Peyer's patch (tissue), 4 donors: ENCODE data around the gene S100A2.

ENCODE experiments used
- POLR2A ChIP-seq, 2 donors: fragments of 450-650 bp; IDR thresholded peaks; one replicate each; pipeline ENCODE4 v1.5.1; 2017; ENCODE audit warnings: antibody characterized with exemption in 2 of 2, mild to moderate bottlenecking in 2 of 2, moderate library complexity in 2 of 2
- TF ChIP-seq, protein P1 (sequence below), 6 experiments: fragments of 450-650 bp in 4 of 6; fragments of 200-600 bp in 2 of 6; sonication (generic) in 1 of 6; IDR thresholded peaks; one replicate each; pipeline ENCODE4 v1.5.1; 2017 to 2019; ENCODE audit warnings: antibody characterized with exemption in 6 of 6, mild to moderate bottlenecking in 3 of 6, moderate library complexity in 1 of 6

DNA sequence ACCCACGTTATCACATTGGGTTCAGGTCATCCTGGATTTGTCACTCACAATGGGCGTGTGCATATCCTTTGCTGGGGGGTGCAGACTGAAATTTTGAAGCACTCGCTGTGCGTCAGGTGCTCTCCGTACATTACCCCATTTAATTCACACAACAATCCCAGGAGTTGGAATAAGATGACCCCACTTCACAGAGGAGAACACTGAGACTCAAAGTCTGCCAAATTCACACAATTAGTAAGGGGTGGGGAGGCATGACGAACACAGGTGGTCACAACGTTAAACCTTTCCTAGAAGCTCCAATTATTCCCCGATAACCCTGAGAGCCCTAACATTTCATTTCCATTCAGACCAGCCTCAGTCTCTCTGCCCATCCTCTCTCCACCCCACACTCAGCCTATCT lies 3.8 kb upstream of the S100A2 start:
- TF ChIP-seq, protein P1, sequence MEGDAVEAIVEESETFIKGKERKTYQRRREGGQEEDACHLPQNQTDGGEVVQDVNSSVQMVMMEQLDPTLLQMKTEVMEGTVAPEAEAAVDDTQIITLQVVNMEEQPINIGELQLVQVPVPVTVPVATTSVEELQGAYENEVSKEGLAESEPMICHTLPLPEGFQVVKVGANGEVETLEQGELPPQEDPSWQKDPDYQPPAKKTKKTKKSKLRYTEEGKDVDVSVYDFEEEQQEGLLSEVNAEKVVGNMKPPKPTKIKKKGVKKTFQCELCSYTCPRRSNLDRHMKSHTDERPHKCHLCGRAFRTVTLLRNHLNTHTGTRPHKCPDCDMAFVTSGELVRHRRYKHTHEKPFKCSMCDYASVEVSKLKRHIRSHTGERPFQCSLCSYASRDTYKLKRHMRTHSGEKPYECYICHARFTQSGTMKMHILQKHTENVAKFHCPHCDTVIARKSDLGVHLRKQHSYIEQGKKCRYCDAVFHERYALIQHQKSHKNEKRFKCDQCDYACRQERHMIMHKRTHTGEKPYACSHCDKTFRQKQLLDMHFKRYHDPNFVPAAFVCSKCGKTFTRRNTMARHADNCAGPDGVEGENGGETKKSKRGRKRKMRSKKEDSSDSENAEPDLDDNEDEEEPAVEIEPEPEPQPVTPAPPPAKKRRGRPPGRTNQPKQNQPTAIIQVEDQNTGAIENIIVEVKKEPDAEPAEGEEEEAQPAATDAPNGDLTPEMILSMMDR (IDR thresholded peaks at IDR 0.05): no peak
- no peak for TF ChIP-seq POLR2A (IDR thresholded peaks at IDR 0.05)
